H9 (cell line): Measurements from ENCODE around the gene LYZL2. TPM values are rescaled to one million over a fixed set of nuclear protein-coding genes. Genes with fewer than 3 reads are reported as not detected.

ENCODE experiments used
- DNase-seq: peaks from one replicate; pipeline ENCODE4 v3.0.0-alpha.2; 2017
- H2AFZ ChIP-seq: one replicate; pipeline ENCODE4 v1.6.1; 2013; ENCODE audit warnings: mild to moderate bottlenecking, low read length, control low read depth, moderate library complexity
- H2AK5ac ChIP-seq: 2 replicates; pipeline ENCODE4 v1.6.1; 2013; ENCODE audit warnings: low read length, control low read depth, mixed read lengths; ENCODE audit not compliant: insufficient read length
- H2BK120ac ChIP-seq: one replicate; pipeline ENCODE4 v1.6.1; 2013; ENCODE audit warnings: low read depth, mild to moderate bottlenecking, low read length, control low read depth, inconsistent platforms; ENCODE audit not compliant: poor library complexity, severe bottlenecking
- H2BK12ac ChIP-seq: 2 replicates; pipeline ENCODE4 v1.6.1; 2013; ENCODE audit warnings: low read length, control low read depth, mixed read lengths, low read depth; ENCODE audit not compliant: insufficient read length
- H2BK15ac ChIP-seq: 2 replicates; pipeline ENCODE4 v1.6.1; 2013; ENCODE audit warnings: low read depth, low read length, control low read depth
- H2BK20ac ChIP-seq: one replicate; pipeline ENCODE4 v1.6.1; 2013; ENCODE audit warnings: low read depth, mild to moderate bottlenecking, low read length, control low read depth, inconsistent platforms; ENCODE audit not compliant: poor library complexity, severe bottlenecking
- H2BK5ac ChIP-seq: 2 replicates; pipeline ENCODE4 v1.6.1; 2013; ENCODE audit warnings: low read length, control low read depth, mixed read lengths; ENCODE audit not compliant: insufficient read length
- H3K14ac ChIP-seq: 2 replicates; pipeline ENCODE4 v1.6.1; 2013; ENCODE audit warnings: low read length, control low read depth; ENCODE audit not compliant: insufficient read depth
- H3K18ac ChIP-seq: 2 replicates; pipeline ENCODE4 v1.6.1; 2013; ENCODE audit warnings: low read depth, mild to moderate bottlenecking, mixed read lengths, low read length, control low read depth; ENCODE audit not compliant: insufficient read length
- H3K23ac ChIP-seq: 2 replicates; pipeline ENCODE4 v1.6.1; 2013; ENCODE audit warnings: low read length, control low read depth, mixed read lengths, low read depth; ENCODE audit not compliant: insufficient read length
- H3K23me2 ChIP-seq: 2 replicates; pipeline ENCODE4 v1.6.1; 2013; ENCODE audit warnings: low read depth, mild to moderate bottlenecking, mixed read lengths, low read length, control low read depth; ENCODE audit not compliant: insufficient read length, poor library complexity, severe bottlenecking
- H3K27ac ChIP-seq: 2 replicates; pipeline ENCODE4 v1.5.1; 2013; ENCODE audit warnings: low read length, control low read depth, mixed read lengths, low read depth; ENCODE audit not compliant: insufficient read length
- H3K27me3 ChIP-seq: 2 replicates; pipeline ENCODE4 v1.6.1; 2013; ENCODE audit warnings: low read length, control low read depth, inconsistent platforms; ENCODE audit not compliant: insufficient read depth
- H3K4ac ChIP-seq: 2 replicates; pipeline ENCODE4 v1.6.1; 2013; ENCODE audit warnings: low read depth, mild to moderate bottlenecking, control low read depth, inconsistent platforms, low read length, moderate library complexity
- H3K4me1 ChIP-seq: 2 replicates; pipeline ENCODE4 v1.6.1; 2013; ENCODE audit warnings: low read length, control low read depth, inconsistent platforms; ENCODE audit not compliant: insufficient read depth
- H3K4me2 ChIP-seq: 2 replicates; pipeline ENCODE4 v1.6.1; 2013; ENCODE audit warnings: low read length, control low read depth, mixed read lengths; ENCODE audit not compliant: insufficient read length, insufficient read depth
- H3K56ac ChIP-seq: 2 replicates; pipeline ENCODE4 v1.6.1; 2013; ENCODE audit warnings: low read depth, mild to moderate bottlenecking, mixed read lengths, low read length, control low read depth; ENCODE audit not compliant: insufficient read length
- H3K79me1 ChIP-seq: 2 replicates; pipeline ENCODE4 v1.6.1; 2013; ENCODE audit warnings: low read depth, mild to moderate bottlenecking, moderate library complexity, low read length, control low read depth, inconsistent platforms; ENCODE audit not compliant: insufficient read depth, poor library complexity, severe bottlenecking
- H3K79me2 ChIP-seq: 2 replicates; pipeline ENCODE4 v1.6.1; 2013; ENCODE audit warnings: low read length, control low read depth, inconsistent platforms; ENCODE audit not compliant: insufficient read depth
- H3K9ac ChIP-seq: 2 replicates; pipeline ENCODE4 v1.6.1; 2013; ENCODE audit warnings: low read length, control low read depth, mixed read lengths; ENCODE audit not compliant: insufficient read length; ENCODE audit errors: extremely low read depth
- H3K9me3 ChIP-seq: one replicate; pipeline ENCODE4 v1.6.1; 2013; ENCODE audit warnings: low read depth, low read length, inconsistent platforms; ENCODE audit not compliant: control insufficient read depth
- H3T11ph ChIP-seq: one replicate; pipeline ENCODE4 v1.6.1; 2013; ENCODE audit warnings: mild to moderate bottlenecking, low read length, control low read depth, inconsistent platforms
- H4K20me1 ChIP-seq: one replicate; pipeline ENCODE4 v1.6.1; 2013; ENCODE audit not compliant: control insufficient read depth, insufficient read length, insufficient read depth
- H4K5ac ChIP-seq: 2 replicates; pipeline ENCODE4 v1.6.1; 2013; ENCODE audit warnings: low read depth, mild to moderate bottlenecking, mixed read lengths, low read length, control low read depth; ENCODE audit not compliant: insufficient read length
- H4K8ac ChIP-seq: replicated peaks from 2 replicates; pipeline ENCODE4 v1.6.1; 2013; ENCODE audit warnings: low read length, control low read depth, mixed read lengths, low read depth; ENCODE audit not compliant: insufficient read length
- H4K91ac ChIP-seq: 2 replicates; pipeline ENCODE4 v1.6.1; 2013; ENCODE audit warnings: low read depth, mild to moderate bottlenecking, moderate library complexity, mixed read lengths, low read length, control low read depth; ENCODE audit not compliant: insufficient read length
- H3K27ac Mint-ChIP-seq, 3 experiments: 2 replicates in 2 of 3; 3 replicates in 1 of 3; pipeline ENCODE4 v1.8.0; 2020 to 2021; ENCODE audit warnings: mixed read lengths in 3 of 3, mild to moderate bottlenecking in 1 of 3, moderate library complexity in 1 of 3
- H3K27me3 Mint-ChIP-seq: 2 replicates; pipeline ENCODE4 v1.8.0; 2021; ENCODE audit warnings: low read depth, mild to moderate bottlenecking, moderate library complexity, mixed read lengths
- H3K36me3 Mint-ChIP-seq, 3 experiments: 2 replicates in 2 of 3; 3 replicates in 1 of 3; pipeline ENCODE4 v1.8.0; 2020 to 2021; ENCODE audit warnings: low read depth in 3 of 3, mixed read lengths in 3 of 3; ENCODE audit not compliant: insufficient read depth in 1 of 3
- H3K4me1 Mint-ChIP-seq, 2 experiments: 2 replicates each; pipeline ENCODE4 v1.8.0; 2020; ENCODE audit warnings: mixed read lengths in 2 of 2
- H3K4me3 Mint-ChIP-seq, 2 experiments: 2 replicates in 1 of 2; 3 replicates in 1 of 2; pipeline ENCODE4 v1.8.0; 2020 to 2021; ENCODE audit warnings: mild to moderate bottlenecking in 2 of 2, mixed read lengths in 2 of 2, moderate library complexity in 1 of 2
- H3K9me3 Mint-ChIP-seq, 2 experiments: 2 replicates in 1 of 2; 3 replicates in 1 of 2; pipeline ENCODE4 v1.8.0; 2020; ENCODE audit warnings: mild to moderate bottlenecking in 2 of 2, mixed read lengths in 2 of 2, moderate library complexity in 1 of 2
- WGBS: extraction: QIAGEN DNeasy Blood & Tissue Kit; methylation state at CpG from one replicate; pipeline ENCODE4 v1.1.7; 2013; ENCODE audit warnings: missing lambda C conversion rate, low lambda C conversion rate, mixed read lengths; ENCODE audit not compliant: insufficient read length; ENCODE audit errors: extremely low coverage; 5-methylcytosine and 5-hydroxymethylcytosine counted together
- total RNA-seq: library from RNA; stranded (reverse); gene quantifications from 2 replicates; pipeline ENCODE4 v1.2.1, GENCODE V29; 2021
- TF ChIP-seq, protein P1 (sequence below): fragments of 200-600 bp; sonication (generic); conservative IDR thresholded peaks from 3 replicates; pipeline ENCODE4 v1.8.0; 2021; ENCODE audit warnings: antibody characterized with exemption, mild to moderate bottlenecking

Gene LYZL2
- total RNA-seq, 1 experiment from 2014 or later, result not detected

DNA sequence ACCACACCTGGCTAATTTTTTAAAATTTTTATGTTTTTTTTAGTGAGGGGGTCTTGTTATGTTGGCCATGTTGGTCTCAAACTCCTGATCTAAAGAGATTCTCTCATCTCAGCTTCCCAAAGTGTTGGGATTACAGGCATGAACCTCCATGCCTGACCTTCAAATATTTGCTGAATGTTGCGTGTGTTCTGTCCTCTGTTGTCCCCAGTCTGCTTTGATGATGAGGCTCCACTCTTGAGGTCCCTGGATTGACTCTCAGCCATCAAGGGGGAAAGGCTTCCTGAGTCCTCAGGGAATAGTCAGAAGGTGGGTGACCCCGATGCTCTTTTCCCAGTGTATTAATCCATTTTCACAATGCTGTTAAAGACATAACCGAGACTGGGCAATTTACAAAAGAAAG is 26.0 kb downstream of the LYZL2 start:
- Histone ChIP-seq H3K27ac (no peak overlapping the region), H3K79me1 (no peaks in the 10 kb centered on the region), H3K23ac (no peak overlapping the region), H3K56ac (no peak overlapping the region), H2BK15ac (no peak overlapping the region), H4K8ac (no peak overlapping the region), H2BK120ac (no peak overlapping the region), H4K5ac (no peak overlapping the region), H2BK20ac (no peak overlapping the region), H3K18ac (no peak overlapping the region), H3K14ac (no peak overlapping the region), H3K9me3 (no peaks in the 10 kb centered on the region), H3K9ac (no peak overlapping the region), H3T11ph (no peak overlapping the region), H4K20me1 (no peaks in the 10 kb centered on the region), H3K23me2 (no peaks in the 10 kb centered on the region), H4K91ac (no peak overlapping the region), H3K27me3 (no peaks in the 10 kb centered on the region; the same call in 1 of the 2 replicates), H3K79me2 (no peaks in the 10 kb centered on the region), H3K4ac (no peak overlapping the region), H2BK12ac (no peak overlapping the region), H2AFZ (no peak overlapping the region), H2AK5ac (no peak overlapping the region), H2BK5ac (no peak overlapping the region), H3K4me1 (no peaks in the 10 kb centered on the region), H3K4me2 (no peak overlapping the region)
- peaks cover 0 to 5% of the 10 kb centered on the region in 2 experiments; a peak in 1 of 5 replicates for H3K9me3 Mint-ChIP-seq
- H3K4me3 Mint-ChIP-seq, result no peak overlapping the region; a peak in 1 of 5 replicates
- H3K27ac Mint-ChIP-seq, result no peak overlapping the region
- peaks cover 51% of the 10 kb centered on the region for H3K27me3 Mint-ChIP-seq
- TF ChIP-seq, protein P1, sequence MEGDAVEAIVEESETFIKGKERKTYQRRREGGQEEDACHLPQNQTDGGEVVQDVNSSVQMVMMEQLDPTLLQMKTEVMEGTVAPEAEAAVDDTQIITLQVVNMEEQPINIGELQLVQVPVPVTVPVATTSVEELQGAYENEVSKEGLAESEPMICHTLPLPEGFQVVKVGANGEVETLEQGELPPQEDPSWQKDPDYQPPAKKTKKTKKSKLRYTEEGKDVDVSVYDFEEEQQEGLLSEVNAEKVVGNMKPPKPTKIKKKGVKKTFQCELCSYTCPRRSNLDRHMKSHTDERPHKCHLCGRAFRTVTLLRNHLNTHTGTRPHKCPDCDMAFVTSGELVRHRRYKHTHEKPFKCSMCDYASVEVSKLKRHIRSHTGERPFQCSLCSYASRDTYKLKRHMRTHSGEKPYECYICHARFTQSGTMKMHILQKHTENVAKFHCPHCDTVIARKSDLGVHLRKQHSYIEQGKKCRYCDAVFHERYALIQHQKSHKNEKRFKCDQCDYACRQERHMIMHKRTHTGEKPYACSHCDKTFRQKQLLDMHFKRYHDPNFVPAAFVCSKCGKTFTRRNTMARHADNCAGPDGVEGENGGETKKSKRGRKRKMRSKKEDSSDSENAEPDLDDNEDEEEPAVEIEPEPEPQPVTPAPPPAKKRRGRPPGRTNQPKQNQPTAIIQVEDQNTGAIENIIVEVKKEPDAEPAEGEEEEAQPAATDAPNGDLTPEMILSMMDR, result no peak
- H3K4me1 Mint-ChIP-seq, result peaks cover 20% of the 10 kb centered on the region in 2 experiments
- no peak for DNase-seq
- H3K36me3 Mint-ChIP-seq, result peaks cover 0 to 5% (median 0%) of the 10 kb centered on the region in 3 experiments; a peak in 3 of 7 replicates
- WGBS, result no CpG with 5 or more reads among the region's 3 CpGs
